ENCODE results near the gene BHLHE41.

- TF ChIP-seq TAF1 (IDR thresholded peaks at IDR 0.05; ENCODE audit: borderline replicate concordance, low read depth, low read length) (no peak), CTCF (IDR thresholded peaks at IDR 0.05) (no peak), REST (IDR thresholded peaks at IDR 0.05; ENCODE audit: low read depth, low read length) (no peak)
Observed at GRCh38 chr12:26172539-26172938, 47.7 kb upstream of the BHLHE41 start.
